Fibroblast of lung (primary cell): ENCODE data around the gene SUSD6. TPM values are rescaled to one million over a fixed set of nuclear protein-coding genes. Genes with fewer than 3 reads are reported as not detected.
"Not testable (repeated sequence)": the region's sequence is repeated elsewhere in the genome, so short reads cannot be mapped to it uniquely, and the experiment has no call there.

Source experiments
- DNase-seq, 2 donors: peaks; one replicate each; pipeline versions ENCODE4 v3.0.0 to v3.0.0-alpha.2; 2010; ENCODE audit warnings: low read depth in 2 of 2
- H2AFZ ChIP-seq: 2 replicates; pipeline ENCODE4 v1.5.1; 2012; ENCODE audit warnings: low read length, control low read depth, inconsistent platforms
- H3K27ac ChIP-seq: 2 replicates; pipeline ENCODE4 v1.5.1; 2011; ENCODE audit warnings: low read length, control low read depth; ENCODE audit not compliant: insufficient read depth
- H3K27me3 ChIP-seq: 2 replicates; pipeline ENCODE4 v1.5.1; 2011; ENCODE audit warnings: mild to moderate bottlenecking, low read length; ENCODE audit not compliant: control insufficient read depth, insufficient read depth
- H3K36me3 ChIP-seq: 2 replicates; pipeline ENCODE4 v1.5.1; 2011; ENCODE audit warnings: low read length; ENCODE audit not compliant: control insufficient read depth, insufficient read depth
- H3K4me1 ChIP-seq: 2 replicates; pipeline ENCODE4 v1.5.1; 2011; ENCODE audit warnings: low read length; ENCODE audit not compliant: control insufficient read depth, insufficient read depth; ENCODE audit errors: extremely low read depth
- H3K4me2 ChIP-seq: 2 replicates; pipeline ENCODE4 v1.5.1; 2011; ENCODE audit warnings: low read length, control low read depth; ENCODE audit not compliant: insufficient read depth; ENCODE audit errors: extremely low read depth
- H3K4me3 ChIP-seq, 4 experiments: fragments of 200-600 bp in 1 of 4; sonication (generic) in 1 of 4; replicated peaks in 1 of 4; 2 replicates each; pipeline ENCODE4 v1.5.1; 2011 to 2016; ENCODE audit warnings: low read length in 4 of 4, low read depth in 3 of 4, mild to moderate bottlenecking in 3 of 4, control low read depth in 2 of 4, inconsistent platforms in 1 of 4, mixed read lengths in 1 of 4; ENCODE audit not compliant: insufficient read depth in 1 of 4; ENCODE audit errors: control extremely low read depth in 1 of 4
- H3K79me2 ChIP-seq: 2 replicates; pipeline ENCODE4 v1.5.1; 2012; ENCODE audit warnings: mild to moderate bottlenecking, low read length, inconsistent platforms; ENCODE audit not compliant: control insufficient read depth, insufficient read depth
- H3K9ac ChIP-seq: 2 replicates; pipeline ENCODE4 v1.5.1; 2011; ENCODE audit warnings: mild to moderate bottlenecking, low read length, control low read depth; ENCODE audit not compliant: insufficient read depth
- H3K9me3 ChIP-seq: 2 replicates; pipeline ENCODE4 v1.5.1; 2012; ENCODE audit warnings: low read depth, low read length; ENCODE audit not compliant: control insufficient read depth, insufficient read depth
- H4K20me1 ChIP-seq: 2 replicates; pipeline ENCODE4 v1.5.1; 2011; ENCODE audit warnings: low read length; ENCODE audit not compliant: control insufficient read depth, insufficient read depth; ENCODE audit errors: extremely low read depth
- EZH2 ChIP-seq: IDR thresholded peaks from 2 replicates; pipeline ENCODE4 v1.5.1; 2012; ENCODE audit warnings: low read length, control low read depth, mild to moderate bottlenecking; ENCODE audit errors: missing control alignments
- polyA plus RNA-seq, 2 donors: library from polyadenylated mRNA; depleted of rRNA in 1 of 2; stranded (reverse) in 1 of 2; unstranded in 1 of 2; fragments of >200 nt; gene quantifications; 2 replicates each; pipeline ENCODE4 v1.2.1, GENCODE V29; 2011 to 2012; ENCODE audit warnings: missing spikeins in 1 of 2
- total RNA-seq: library from RNA; depleted of rRNA; stranded (reverse); fragments of >200 nt; gene quantifications from 2 replicates; pipeline ENCODE4 v1.2.1, GENCODE V29; 2014
- TF ChIP-seq, protein P1 (sequence below), 2 donors: IDR thresholded peaks in 1 of 2; conservative IDR thresholded peaks in 1 of 2; 1 replicate in 1 of 2; 2 replicates in 1 of 2; pipeline ENCODE4 v1.5.1; 2011 to 2012; ENCODE audit warnings: low read length in 2 of 2, control low read depth in 1 of 2, inconsistent platforms in 1 of 2, low read depth in 1 of 2, mild to moderate bottlenecking in 1 of 2

The SUSD6 gene
- total and polyA plus RNA-seq, 2 donors (not counting 1 experiment from before 2014, with no cell fraction given): 9.1 to 11.4 TPM

DNA sequence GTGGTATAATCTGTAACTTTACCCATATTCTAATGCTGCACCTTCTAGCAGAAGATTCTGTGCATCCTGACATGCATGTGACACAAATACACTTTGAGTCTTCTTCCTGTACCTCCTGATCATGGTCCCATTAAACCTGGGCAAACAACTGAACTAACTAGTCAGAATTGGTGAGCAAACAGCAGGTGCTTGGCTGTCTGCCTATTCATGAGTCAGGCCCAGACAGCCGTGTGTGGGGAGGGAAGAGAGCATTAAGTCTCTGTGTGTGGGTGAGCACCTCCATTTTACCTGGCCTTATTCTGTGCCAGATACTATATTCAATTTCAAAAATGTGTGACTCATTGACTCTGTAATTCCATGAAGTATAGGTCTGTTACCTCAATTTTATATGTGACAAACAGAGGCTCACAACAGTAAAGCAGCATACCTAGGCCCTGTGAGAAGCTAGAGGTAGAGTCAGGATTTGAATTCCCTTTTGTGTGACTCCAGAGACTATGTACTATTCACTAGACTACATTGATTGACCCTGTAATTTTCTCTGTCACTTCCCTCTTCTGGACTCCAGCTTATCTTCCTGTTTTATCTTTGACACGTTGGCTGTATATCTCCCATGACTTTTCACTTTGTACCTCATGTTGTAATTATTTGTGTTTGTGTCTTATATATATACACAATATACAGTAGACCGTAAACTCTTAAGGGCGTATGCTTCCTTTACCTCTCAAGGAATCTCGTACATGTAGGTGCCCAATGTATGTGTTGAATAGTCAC lies 32.2 kb downstream of the SUSD6 start:
- no peak overlapping the region for H3K9ac ChIP-seq
- H2AFZ ChIP-seq: no peak overlapping the region
- no peaks in the 10 kb centered on the region for H3K36me3 ChIP-seq
- no peaks in the 10 kb centered on the region for H4K20me1 ChIP-seq
- peak in 1 of 2 donors; percentile 83 for DNase-seq
- no peak overlapping the region for H3K4me3 ChIP-seq
- H3K9me3 ChIP-seq: no peaks in the 10 kb centered on the region
- H3K4me2 ChIP-seq: no peak overlapping the region
- no peak overlapping the region for H3K27ac ChIP-seq
- H3K79me2 ChIP-seq: peaks cover 2% of the 10 kb centered on the region
- H3K27me3 ChIP-seq: no peaks in the 10 kb centered on the region
- H3K4me1 ChIP-seq: peaks cover 14% of the 10 kb centered on the region
- TF ChIP-seq, protein P1, sequence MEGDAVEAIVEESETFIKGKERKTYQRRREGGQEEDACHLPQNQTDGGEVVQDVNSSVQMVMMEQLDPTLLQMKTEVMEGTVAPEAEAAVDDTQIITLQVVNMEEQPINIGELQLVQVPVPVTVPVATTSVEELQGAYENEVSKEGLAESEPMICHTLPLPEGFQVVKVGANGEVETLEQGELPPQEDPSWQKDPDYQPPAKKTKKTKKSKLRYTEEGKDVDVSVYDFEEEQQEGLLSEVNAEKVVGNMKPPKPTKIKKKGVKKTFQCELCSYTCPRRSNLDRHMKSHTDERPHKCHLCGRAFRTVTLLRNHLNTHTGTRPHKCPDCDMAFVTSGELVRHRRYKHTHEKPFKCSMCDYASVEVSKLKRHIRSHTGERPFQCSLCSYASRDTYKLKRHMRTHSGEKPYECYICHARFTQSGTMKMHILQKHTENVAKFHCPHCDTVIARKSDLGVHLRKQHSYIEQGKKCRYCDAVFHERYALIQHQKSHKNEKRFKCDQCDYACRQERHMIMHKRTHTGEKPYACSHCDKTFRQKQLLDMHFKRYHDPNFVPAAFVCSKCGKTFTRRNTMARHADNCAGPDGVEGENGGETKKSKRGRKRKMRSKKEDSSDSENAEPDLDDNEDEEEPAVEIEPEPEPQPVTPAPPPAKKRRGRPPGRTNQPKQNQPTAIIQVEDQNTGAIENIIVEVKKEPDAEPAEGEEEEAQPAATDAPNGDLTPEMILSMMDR (conservative IDR thresholded peaks at IDR 0.05 in 1 of 2, IDR thresholded peaks at IDR 0.05 in 1 of 2; ENCODE audit: low read depth in 1 of 2, low read length in 2 of 2): no peak
- TF ChIP-seq EZH2: no peak

DNA sequence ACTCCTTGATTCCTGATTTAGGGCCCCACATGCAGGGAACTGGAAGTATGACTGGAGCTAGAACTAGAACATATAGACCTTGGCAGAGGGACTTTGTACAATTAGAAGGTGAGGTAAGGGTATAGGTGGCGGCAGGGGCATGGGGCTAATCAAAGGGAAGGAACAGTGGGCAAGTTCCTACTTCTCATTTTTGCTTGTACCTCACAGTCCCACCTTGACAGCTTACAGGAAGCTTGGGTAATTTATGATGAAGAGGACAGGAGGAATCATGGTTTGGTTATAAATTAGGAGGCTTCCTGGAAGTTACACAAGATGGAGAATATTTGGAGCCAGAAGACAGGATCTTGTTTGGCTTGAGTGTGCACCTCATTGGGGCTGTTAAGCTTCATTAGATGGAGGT lies 33.4 kb downstream of the SUSD6 start:
- Histone ChIP-seq H3K79me2 (no peaks in the 10 kb centered on the region), H3K27me3 (no peaks in the 10 kb centered on the region)

DNA sequence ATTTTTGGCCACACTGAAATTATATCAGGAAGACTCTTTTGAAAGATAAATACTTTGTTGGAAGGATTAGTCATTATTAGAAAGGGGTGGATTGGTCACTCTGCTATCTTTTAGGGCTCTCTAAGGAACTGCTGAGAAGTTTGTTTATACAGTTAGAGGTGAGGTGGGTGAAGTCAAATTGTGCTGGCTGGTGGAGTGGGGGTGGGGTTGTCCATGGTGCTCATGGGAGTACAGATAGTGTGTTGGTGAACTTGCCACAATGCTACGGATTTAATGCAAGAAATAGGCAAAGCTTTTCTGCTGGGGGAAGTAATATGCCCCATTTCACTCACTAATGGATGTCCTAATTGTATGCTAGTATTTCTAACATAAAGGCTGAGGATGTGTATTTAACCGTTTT lies 35.8 kb downstream of the SUSD6 start:
- no peak overlapping the region for H3K4me3 ChIP-seq
- H3K36me3 ChIP-seq: no peaks in the 10 kb centered on the region
- H2AFZ ChIP-seq: no peak overlapping the region
- no peak for TF ChIP-seq EZH2
- TF ChIP-seq, protein P1 (conservative IDR thresholded peaks at IDR 0.05 in 1 of 2, IDR thresholded peaks at IDR 0.05 in 1 of 2; ENCODE audit: low read depth in 1 of 2, low read length in 2 of 2): no peak
- peaks cover 27% of the 10 kb centered on the region for H3K4me1 ChIP-seq
- no peak overlapping the region for H3K27ac ChIP-seq
- no peak overlapping the region for H3K9ac ChIP-seq
- DNase-seq: no peak
- H3K4me2 ChIP-seq: no peak overlapping the region
- no peaks in the 10 kb centered on the region for H3K9me3 ChIP-seq
- H4K20me1 ChIP-seq: no peaks in the 10 kb centered on the region
- no peaks in the 10 kb centered on the region for H3K27me3 ChIP-seq
- H3K79me2 ChIP-seq: peaks cover 5% of the 10 kb centered on the region

More for the DNA sequence above, 33.4 kb downstream of the SUSD6 start:
- Histone ChIP-seq H3K4me1 (peaks cover 14% of the 10 kb centered on the region), H4K20me1 (no peaks in the 10 kb centered on the region), H3K36me3 (no peaks in the 10 kb centered on the region), H3K4me3 (no peak overlapping the region), H3K27ac (no peak overlapping the region), H3K9me3 (no peaks in the 10 kb centered on the region), H2AFZ (no peak overlapping the region), H3K9ac (no peak overlapping the region), H3K4me2 (no peak overlapping the region)
- no peak for DNase-seq
- TF ChIP-seq, protein P1 (conservative IDR thresholded peaks at IDR 0.05 in 1 of 2, IDR thresholded peaks at IDR 0.05 in 1 of 2; ENCODE audit: low read depth in 1 of 2, low read length in 2 of 2): no peak
- no peak for TF ChIP-seq EZH2

DNA sequence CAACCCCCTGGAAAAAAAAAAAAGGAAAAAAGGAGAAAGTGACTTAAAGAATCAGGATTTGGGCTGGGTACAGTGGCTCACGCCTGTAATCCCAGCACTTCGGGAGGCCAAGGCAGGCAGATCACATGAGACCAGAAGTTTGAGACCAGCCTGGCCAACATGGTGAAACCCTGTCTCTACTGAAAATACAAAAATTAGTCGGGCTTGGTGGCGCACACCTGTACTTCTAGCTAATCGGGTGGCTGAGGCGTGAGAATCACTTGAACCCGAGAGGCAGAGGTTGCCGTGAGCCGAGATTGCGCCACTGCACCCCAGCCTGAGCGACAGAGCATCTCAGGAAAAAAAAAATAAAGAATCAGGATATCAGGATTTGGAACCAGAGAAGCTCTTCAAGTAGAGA lies 36.2 kb downstream of the SUSD6 start:
- not testable (repeated sequence) for DNase-seq, H2AFZ ChIP-seq, H3K4me2 ChIP-seq, H3K27ac ChIP-seq, H3K4me3 ChIP-seq, H3K9me3 ChIP-seq, H3K9ac ChIP-seq, H4K20me1 ChIP-seq, H3K79me2 ChIP-seq, H3K27me3 ChIP-seq, H3K36me3 ChIP-seq
- H3K4me1 ChIP-seq: peaks cover 28% of the 10 kb centered on the region
